ENCODE data around the gene ACSL1.
"Not testable (repeated sequence)": the region's sequence is repeated elsewhere in the genome, so short reads cannot be mapped to it uniquely, and the experiment has no call there.

The ACSL1 gene

DNA sequence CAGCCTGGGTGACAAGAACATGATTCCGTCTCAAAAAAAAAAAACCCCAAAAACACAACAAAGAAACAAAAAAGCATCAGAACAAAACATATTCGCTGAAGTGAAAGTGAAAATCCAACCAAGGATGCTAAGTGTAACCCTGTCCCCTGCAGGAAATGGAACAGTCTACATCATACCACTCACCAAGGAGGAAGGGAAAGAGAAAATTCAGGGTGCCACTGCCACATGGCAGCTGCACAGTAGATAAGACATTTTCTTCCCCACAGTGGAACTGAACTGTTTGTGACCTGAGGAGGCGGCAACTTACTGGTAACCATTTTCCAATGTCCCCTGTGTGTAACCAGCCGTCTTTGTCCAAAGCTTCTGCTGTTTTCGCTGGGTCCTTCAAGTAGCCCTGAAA is 63.7 kb downstream of the ACSL1 start:
- peak in 1 of 2 donors; percentile 9 for DNase-seq (ENCODE audit: extremely low read depth in 1 of 2, low read depth in 1 of 2)

DNA sequence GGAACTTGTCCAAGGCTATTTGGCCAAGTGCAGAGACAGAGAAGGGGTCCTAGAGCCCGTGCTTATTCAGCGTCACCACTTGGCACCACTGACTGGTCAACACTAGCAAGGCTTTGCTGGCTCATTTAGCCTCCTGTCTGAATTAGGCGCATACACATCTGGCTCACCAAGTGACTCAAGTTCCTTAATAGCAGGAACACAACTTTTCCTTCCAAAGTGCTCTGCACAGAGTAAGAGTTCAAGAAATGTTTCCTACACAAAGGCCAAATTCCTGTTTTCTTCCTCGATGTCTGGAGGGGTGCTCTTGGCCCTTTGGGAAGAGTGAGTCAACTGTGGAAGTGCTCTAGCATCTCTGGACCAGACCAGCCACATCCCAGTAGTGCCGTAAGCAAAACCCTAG is 65.1 kb downstream of the ACSL1 start:
- DNase-seq (ENCODE audit: extremely low read depth in 1 of 2, low read depth in 1 of 2) = no peak

DNA sequence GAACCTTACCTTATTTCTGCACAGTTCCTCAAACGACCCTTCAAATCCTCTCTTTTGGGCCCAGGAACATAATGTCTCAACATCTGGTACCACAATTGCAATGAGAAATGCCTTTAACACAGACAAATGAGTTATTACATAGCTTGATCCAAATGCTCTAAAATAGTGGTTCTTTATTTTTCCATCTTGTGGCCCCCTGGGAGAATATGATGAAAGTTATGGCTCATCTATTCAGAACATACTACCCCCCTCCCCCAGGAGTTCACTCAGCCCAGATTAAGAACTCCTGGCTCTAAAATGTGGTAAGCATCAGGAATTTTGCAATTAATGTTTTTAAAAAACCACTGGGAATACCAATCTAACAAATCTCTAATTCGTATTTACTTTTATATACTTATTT is 68.0 kb downstream of the ACSL1 start:
- no peak for DNase-seq (ENCODE audit: extremely low read depth in 1 of 2, low read depth in 1 of 2)

DNA sequence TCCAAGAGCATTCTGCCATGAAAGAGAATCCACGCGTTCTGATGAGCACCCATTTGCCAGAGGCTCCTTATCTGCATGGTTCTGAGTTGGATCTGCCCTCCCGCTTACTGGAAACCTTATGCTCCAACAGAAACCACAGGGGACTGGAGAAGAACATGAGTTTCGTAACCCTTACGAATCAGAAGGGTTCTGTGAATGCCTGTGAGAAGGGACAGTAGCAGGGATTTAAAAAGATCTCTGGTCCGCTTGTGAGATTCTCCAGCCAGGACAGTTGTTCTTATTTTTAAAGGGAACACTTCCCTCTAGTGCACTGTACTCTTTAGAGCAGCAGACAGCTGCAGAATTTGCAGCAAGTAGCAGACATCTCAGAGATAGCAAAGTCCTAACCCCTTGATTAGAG is 69.4 kb downstream of the ACSL1 start:
- no peak for DNase-seq (ENCODE audit: extremely low read depth in 1 of 2, low read depth in 1 of 2)

DNA sequence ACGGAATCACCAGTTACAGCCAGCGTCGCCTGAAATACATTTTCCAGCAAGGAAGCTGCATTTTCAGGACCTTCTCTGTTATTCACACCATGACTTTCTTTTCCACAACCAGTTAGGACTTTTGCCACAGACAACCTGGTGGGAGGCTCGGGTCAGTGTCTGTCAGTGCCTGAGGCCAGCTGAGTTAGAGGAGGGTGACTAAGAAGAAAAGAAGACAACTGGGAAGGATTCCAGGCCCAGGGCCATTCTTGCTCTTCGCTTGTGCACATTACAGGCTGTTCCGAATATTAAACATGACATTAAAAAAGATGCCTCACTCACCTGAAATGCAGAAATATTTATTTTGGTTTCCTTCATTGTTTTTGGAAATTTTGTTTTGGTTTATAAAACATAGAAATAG is 70.5 kb downstream of the ACSL1 start:
- DNase-seq (ENCODE audit: extremely low read depth in 1 of 2, low read depth in 1 of 2) = no peak

DNA sequence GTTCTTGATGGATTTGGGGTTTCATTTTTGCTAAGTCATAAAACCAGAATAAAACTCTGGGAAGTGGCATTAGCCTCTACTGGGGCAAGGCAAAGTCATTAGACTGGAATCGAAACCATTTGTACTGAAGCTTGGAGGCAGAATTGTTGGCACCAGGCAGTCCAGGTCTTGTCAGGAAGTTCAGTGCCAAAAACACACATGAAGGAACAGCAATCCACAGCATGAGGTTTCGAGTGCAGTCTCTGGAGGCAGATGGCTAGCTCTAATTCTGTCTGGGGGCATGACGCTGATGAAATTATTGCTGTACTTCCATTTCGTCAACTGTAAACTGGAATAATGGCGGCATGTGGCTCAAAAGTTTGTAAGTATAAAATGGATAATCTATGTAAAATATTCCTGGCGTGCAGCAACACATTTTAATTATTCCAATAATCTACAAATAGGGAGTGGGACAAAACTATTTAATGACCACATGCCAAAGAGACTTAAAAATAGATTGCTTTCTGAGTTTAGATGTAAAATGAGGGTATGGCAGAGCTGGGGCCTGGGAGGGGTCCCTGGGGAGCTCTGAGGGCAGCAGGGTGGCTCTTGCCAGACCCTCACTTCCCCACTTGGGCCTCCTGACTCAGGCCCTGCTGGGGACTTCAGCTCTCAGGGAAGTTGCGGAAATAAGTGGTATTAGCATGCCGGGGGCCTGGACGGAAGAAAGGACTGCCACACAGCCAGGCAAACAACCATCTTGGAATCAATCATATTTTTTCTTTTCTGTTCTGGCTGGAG is 73.1 kb downstream of the ACSL1 start:
- DNase-seq (ENCODE audit: extremely low read depth in 1 of 2, low read depth in 1 of 2) = no peak

DNA sequence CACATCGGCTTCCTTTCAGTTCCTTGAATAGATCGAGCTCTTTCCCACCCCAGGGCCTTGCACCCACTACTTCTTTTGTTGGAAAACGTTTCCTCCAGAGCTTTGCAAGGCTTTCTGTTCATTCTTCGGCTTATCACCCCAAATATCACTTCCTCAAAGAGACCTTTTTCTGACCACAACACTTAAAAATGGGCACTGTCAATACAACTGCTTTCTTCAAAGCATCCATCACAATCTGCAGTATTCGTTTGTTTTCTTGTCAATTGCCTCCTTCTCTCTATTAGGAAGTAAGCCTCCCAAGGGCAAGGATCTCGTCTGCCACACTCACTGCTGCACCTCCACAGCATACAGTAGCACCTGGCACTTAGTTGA is 74.2 kb downstream of the ACSL1 start:
- no peak for DNase-seq (ENCODE audit: extremely low read depth in 1 of 2, low read depth in 1 of 2)

DNA sequence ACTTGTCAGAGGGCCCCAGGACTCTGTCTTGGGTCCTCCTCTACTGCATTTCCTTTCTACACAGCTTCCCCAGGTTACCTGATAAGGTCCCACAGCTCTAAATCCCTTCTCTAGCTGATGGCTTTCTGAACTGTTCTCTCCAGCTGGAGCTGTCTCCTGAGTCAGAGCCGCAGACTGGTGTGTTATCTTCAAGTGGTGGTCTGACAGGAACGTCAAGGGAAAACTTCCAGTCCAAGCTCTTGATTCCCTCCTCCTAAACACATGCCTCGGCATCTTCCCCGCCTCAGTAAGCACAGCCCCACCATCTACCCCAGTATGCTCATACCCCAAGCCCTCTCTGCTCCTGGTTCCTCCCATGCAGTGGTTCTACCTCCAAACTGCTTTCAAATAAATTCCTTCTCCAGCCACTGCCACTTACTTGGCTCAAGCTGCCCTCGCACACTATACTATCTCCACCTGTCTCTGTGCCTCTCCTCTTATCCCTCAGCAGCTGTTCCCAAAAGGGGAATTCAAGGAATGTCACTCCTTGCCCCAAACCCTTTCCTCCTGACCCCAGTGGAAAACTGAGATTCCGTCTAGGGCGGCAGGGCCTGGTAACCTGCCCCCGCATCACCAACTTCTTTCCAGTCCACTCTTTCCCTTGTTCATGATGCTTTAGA is 74.7 kb downstream of the ACSL1 start:
- no peak for DNase-seq (ENCODE audit: extremely low read depth in 1 of 2, low read depth in 1 of 2)

DNA sequence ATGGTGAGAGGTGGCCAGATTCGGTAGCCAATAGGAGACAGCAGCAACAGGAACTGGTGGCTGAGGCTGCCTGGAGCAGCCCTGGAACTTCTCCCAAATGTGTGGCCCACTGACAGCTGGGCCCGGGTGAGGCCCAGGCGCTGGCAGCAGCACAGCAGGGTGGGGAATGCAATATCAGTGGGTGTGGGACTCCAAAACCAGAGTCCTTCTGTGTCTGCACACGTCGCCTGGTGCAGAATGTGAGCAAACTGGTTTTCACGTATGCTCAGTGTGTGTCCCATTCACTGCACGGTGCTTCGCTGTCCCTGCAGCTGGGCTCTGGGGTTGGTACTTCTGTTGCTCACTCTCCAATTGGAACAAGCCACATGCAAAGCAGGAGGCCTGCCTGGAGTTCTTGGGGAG is 77.5 kb downstream of the ACSL1 start:
- DNase-seq (ENCODE audit: extremely low read depth in 1 of 2, low read depth in 1 of 2) = no peak

DNA sequence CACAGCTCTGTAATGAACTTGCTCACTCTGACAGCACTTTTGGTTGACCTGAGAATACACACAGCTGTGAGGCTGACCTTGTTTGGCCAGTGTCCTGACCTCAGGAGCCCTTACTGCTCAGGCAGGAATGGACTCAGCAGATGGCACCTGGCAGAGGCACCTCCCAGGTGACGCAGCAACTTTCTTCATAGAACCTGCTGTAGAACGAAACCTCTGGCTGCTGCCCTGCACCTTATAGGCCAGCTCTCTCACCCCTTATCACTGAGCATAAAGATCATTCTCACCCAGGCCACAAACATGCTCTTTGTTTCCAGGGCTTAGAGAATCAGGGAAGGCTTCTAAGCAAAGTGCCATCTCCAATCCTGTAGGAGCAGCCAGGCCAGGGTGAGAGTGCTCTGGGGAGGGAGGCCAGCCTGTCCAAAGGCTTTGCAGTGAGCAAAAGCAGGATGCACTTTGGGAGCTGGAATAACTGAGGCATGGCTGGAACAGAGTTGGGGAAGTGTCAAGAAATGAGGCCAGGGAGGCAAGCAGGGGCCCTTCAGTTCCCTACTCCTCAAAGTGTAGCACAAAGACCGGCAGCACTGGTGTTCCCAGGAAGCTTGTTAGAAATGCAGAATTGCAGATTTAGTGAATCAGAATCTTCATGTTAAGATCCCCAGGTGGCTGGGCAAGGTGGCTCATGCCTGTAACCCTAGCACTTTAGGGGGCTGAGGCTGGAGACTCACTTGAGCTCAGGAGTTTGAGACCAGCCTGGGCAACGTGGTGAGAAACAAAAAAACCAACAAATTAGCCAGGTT is 78.5 kb downstream of the ACSL1 start:
- no peak for DNase-seq (ENCODE audit: extremely low read depth in 1 of 2, low read depth in 1 of 2)

DNA sequence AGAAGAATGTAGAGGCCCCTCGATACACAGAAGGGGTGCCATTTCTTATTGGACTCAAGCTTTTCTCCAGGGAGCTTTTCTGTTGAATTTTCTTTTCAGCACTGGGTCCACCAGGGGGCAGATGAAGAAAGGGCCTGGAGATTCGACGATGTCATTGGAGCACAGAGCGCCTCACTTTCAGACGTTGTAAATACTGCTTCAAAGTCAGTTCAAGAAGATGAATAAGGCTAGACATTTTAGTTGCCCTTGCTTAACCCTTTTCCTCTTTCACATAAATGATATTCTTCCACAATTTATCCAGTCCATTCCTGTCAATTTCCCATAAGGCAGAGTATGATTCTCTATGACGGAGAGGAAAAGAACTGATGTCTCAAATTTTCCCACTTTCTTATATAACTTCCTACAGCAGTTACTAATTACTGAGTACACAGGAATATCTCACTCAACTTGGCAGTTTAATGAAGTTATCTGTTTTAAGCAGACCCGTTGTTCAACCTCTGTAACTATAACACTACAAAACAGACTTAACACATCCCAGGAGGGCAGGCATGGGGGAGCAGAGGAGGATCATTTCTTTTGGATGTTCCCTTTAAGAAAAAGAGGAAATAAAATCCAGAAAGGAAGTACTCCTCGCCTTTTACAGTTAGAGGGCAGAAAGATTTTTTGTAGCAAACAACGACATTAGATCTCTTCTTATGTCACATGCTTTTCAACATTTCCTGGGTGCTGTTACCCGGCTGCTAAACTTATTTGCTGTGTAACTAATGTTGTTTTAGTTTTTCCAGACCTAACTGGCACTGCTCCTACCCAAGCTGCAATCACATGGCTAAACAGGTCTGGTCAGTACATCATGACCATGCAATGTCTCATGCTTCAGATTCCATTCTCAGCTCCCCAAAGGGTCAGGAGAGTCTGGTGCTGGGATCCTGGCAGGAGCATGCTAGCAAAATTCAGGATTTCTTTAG is 79.7 kb downstream of the ACSL1 start:
- peak; percentile 27 to 55 for DNase-seq (ENCODE audit: extremely low read depth in 1 of 2, low read depth in 1 of 2)

DNA sequence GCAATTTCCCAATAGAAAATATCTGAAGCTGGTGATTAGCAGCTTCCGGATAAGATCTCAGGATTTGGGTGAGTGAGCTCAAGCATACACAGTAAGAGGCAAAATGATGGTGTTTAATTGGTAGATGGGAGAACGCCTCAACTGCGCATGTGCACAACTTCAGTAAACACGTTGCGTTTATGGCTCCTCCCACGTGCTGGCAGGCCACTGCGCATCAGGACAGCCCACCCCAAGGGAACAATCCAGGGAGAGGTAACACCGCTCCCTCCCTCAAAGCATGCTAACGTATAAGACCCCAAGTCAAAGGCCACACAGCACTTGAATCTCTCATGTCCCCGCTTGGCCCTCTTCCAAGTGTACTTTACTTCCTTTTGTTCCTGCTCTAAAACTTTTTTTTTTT is 81.5 kb downstream of the ACSL1 start:
- DNase-seq (ENCODE audit: extremely low read depth in 1 of 2, low read depth in 1 of 2) = no peak

DNA sequence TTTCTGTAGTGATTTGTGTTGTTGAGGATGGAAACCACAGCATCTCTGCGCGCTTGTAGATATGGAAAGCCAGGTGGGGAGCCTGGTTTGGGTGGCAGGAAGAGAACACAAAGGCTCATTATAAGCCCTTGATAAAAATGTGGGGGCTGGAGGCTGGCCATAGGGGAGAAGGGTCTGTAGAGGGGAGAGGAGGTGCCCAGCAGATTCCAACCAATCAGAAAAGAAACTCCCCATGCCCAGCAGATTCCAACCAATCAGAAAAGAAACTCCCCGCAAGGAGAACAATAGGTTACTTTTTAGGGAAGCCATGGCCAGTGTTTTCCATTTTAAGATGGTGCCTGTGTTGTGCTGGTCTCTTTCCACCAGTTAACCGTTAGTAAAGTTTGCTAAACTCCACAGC is 82.1 kb downstream of the ACSL1 start:
- no peak for DNase-seq (ENCODE audit: extremely low read depth in 1 of 2, low read depth in 1 of 2)

DNA sequence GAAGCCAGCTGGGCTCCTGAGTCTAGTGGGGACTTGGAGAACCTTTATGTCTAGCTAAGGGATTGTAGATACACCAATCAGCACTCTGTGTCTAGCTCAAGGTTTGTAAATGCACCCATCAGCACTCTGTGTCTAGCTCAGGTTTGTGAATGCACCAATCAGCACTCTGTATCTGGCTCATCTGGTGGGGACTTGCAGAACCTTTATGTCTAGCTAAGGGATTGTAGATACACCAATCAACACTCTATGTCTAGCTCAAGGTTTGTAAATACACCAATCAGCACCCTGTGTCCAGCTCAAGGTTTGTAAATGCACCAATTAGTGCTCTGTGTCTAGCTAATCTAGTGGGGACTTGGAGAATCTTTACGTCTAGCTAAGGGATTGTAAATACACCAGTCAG is 84.1 kb downstream of the ACSL1 start:
- DNase-seq (ENCODE audit: extremely low read depth in 1 of 2, low read depth in 1 of 2) = not testable (repeated sequence)

DNA sequence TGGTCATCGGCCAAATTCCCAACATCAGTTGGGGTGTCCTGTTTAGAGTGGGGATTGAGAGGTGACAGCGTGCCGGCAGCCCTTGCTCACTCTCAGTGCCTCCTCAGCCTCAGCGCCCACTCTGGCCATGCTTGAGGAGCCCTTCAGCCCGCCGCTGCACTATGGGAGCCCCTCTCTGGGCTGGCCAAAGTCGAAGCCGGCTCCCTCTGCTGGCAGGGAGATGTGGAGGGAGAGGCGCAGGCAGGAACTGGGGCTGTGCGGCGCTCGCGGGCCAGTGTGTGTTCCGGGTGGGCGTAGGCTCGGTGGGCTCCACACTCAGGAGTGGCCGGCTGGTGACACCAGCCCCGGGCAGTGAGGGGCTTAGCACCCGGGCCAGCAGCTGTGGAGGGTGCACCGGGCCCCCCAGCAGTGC is 84.8 kb downstream of the ACSL1 start:
- no peak for DNase-seq (ENCODE audit: extremely low read depth in 1 of 2, low read depth in 1 of 2)

DNA sequence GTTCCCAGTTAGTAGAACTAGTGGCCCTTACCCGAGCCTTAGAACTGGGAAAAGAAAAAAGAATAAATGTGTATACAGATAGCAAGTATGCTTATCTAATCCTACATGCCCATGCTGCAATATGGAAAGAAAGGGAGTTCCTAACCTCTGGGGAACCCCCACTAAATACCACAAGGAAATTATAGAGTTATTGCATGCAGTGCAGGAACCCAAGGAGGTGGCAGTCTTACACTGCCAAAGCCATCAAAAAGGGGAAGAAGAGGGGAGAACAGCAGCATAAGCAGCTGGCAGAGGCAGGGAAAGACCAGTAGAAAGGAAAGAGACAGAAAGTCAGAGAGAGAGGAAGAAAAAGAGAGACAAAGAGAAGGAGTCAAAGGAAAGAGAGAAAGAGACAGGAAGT is 86.2 kb downstream of the ACSL1 start:
- DNase-seq (ENCODE audit: extremely low read depth in 1 of 2, low read depth in 1 of 2) = not testable (repeated sequence)

DNA sequence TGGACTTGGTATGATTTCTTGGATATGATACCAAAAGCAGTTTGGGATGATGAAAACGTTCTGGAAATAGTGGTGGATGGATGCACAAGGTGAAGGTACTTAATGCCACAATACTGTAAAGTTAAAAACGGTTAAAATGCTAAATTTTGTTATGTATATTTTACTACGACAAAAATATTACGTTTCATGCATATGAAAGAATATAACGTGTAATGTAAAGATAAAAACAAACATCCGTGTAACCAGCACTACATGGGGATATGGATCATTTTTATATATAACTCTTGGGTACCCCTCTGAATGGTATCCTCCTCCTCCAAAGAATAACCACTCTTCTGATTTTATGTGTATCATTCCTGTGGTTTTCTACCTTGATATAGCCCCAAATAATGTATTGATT is 91.0 kb downstream of the ACSL1 start:
- DNase-seq (ENCODE audit: extremely low read depth in 1 of 2, low read depth in 1 of 2) = no peak

DNA sequence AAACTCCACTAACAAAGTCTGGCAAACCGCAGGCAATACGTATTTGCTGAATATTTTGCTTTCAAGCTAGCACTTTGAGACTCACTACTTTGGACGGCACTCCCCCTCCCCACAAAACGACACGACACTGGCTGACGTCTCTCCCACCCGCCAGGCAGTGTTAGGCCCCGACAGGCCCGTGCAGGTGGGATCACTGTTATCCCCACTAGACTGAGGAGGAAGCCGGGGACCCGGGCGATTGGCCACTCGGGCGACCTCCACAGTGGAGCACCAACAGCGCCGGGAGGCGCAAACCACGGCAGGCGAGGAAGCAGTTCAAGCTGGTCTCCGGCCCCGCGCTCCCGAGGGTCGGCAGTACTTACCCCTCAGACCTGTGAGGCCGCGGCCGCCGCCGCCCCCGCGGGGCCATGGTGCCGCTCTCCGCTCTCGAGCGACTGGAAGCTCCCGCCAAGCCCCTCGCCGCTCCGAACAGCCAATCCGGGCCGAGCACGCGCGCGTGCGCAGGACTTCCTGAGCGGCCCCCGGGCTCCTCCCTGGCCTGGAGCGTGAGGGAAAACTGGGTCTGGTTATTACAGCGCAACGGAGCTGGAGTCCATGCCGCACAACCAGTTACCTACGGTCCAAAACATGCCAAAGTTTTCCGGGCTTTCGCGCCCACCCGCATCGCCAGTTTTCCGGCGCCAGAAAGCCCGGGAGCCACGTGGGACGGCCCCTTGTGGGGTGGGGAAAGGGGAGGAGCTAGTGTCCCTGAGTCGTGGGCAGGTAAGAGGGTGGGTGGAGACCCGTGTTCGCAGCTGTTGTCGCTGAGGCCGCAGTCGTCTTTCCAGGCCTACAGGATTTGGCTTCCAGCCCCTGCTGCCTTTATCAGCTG is 91.9 kb downstream of the ACSL1 start, which contains the start of gene CENPU:
Gene CENPU (minus strand): TSS at position 443 of the 871 bp plus-strand sequence. CDS start 34 bp downstream, at position 409.
- peak; percentile 91 to 95 for DNase-seq (ENCODE audit: extremely low read depth in 1 of 2, low read depth in 1 of 2)

DNA sequence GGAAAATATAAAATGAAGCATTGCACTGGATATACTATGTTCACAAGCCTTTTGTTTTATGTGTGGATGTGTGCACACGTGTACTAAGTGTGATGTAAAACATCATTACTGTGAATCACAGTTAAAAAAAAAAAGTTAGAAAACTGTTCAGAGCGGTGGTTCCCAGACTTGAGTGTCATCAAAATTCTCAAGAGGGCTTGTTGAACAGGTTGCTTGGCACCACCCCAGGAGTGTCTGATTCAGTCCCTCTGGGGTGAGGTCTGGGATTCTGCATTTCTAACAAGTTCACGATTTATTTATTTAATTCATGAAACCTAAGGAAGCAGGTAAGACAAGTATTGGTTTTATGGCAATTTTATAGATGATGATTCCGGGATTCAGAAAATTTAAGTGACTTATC is 93.6 kb downstream of the ACSL1 start:
- no peak for DNase-seq (ENCODE audit: extremely low read depth in 1 of 2, low read depth in 1 of 2)

DNA sequence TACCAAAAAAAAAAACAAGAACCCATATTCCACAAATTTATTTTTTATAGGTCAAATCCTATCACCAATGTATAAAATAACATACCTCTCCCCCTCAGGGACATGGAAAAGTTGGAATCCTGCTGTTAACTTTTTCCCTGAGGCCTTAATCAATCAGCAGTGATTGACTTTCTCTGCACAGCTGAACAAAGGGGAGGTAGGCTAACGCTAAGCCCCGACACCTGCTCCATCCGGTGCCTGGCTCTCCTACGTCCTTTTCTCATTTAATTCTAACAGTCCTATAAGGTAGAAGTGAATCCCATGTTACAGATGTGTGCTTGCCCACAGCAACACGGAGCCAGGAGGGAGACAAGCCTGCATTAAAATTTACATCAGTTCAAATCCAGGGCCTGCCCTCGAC is 94.7 kb downstream of the ACSL1 start:
- DNase-seq (ENCODE audit: extremely low read depth in 1 of 2, low read depth in 1 of 2) = no peak
